HEK293 (cell line): ENCODE data around the gene TRIM61.
"Not testable (repeated sequence)": the region's sequence is repeated elsewhere in the genome, so short reads cannot be mapped to it uniquely, and the experiment has no call there.

Experiments
- CTCF ChIA-PET: fragments of 350-600 bp; formaldehyde crosslinking; extraction: SDS; loops from one replicate; lab custom pipeline; 2021; ENCODE audit warnings: antibody characterized with exemption; lab: Yijun Ruan, JAX
- POLR2A ChIA-PET: fragments of 300-600 bp; formaldehyde crosslinking; extraction: SDS; loops from one replicate; lab custom pipeline; 2020; ENCODE audit warnings: antibody characterized with exemption, inconsistent platforms; lab: Yijun Ruan, JAX
- H3K27ac ChIP-seq: fragments of 200-500 bp; sonication (Bioruptor generic); 2 replicates; pipeline ENCODE4 v1.5.1; 2014; ENCODE audit warnings: low read depth, low read length, control low read depth, inconsistent platforms; ENCODE audit errors: extremely low read depth
- H3K36me3 ChIP-seq, 2 experiments: fragments of 200-500 bp in 1 of 2; sonication (Bioruptor generic) in 1 of 2; 1 replicate in 1 of 2; 2 replicates in 1 of 2; pipeline ENCODE4 v1.5.1; 2014 to 2017; ENCODE audit warnings: inconsistent platforms in 2 of 2, low read length in 2 of 2; ENCODE audit not compliant: control insufficient read depth in 2 of 2, insufficient read depth in 1 of 2
- H3K4me1 ChIP-seq: fragments of 200-500 bp; sonication (Bioruptor generic); 2 replicates; pipeline ENCODE4 v1.5.1; 2014; ENCODE audit warnings: mild to moderate bottlenecking, low read length, inconsistent platforms; ENCODE audit not compliant: control insufficient read depth, insufficient read depth
- H3K4me3 ChIP-seq: 2 replicates; pipeline ENCODE4 v1.5.1; 2011; ENCODE audit warnings: low read depth, mild to moderate bottlenecking, control low read depth, low read length, moderate library complexity
- H3K9me3 ChIP-seq: fragments of 200-500 bp; sonication (Bioruptor generic); 2 replicates; pipeline ENCODE4 v1.5.1; 2014; ENCODE audit warnings: low read depth, low read length, inconsistent platforms; ENCODE audit not compliant: control insufficient read depth, insufficient read depth
- BCL6B ChIP-seq: fragments of 450-650 bp; formaldehyde crosslinking; IDR thresholded peaks from 2 replicates; pipeline ENCODE4 v1.5.1; 2017; ENCODE audit warnings: missing biosample characterization, missing genetic modification characterization
- GLI2 ChIP-seq: fragments of 450-650 bp; formaldehyde crosslinking; IDR thresholded peaks from 2 replicates; pipeline ENCODE4; 2017; ENCODE audit warnings: missing biosample characterization, missing genetic modification characterization, low read depth, borderline replicate concordance
- KLF16 ChIP-seq: fragments of 450-650 bp; formaldehyde crosslinking; IDR thresholded peaks from 2 replicates; pipeline ENCODE4 v1.5.1; 2017; ENCODE audit warnings: missing biosample characterization, missing genetic modification characterization
- SALL2 ChIP-seq: fragments of 450-650 bp; formaldehyde crosslinking; IDR thresholded peaks from 2 replicates; pipeline ENCODE4 v1.5.0; 2017; ENCODE audit warnings: missing biosample characterization, mild to moderate bottlenecking, missing genetic modification characterization, borderline replicate concordance
- ZBTB49 ChIP-seq: fragments of 450-650 bp; formaldehyde crosslinking; IDR thresholded peaks from 2 replicates; pipeline ENCODE4 v1.5.1; 2016; ENCODE audit warnings: missing biosample characterization, missing genetic modification characterization, low read depth
- ZBTB8A ChIP-seq: fragments of 450-650 bp; formaldehyde crosslinking; IDR thresholded peaks from 2 replicates; pipeline ENCODE4 v1.5.1; 2016; ENCODE audit warnings: missing biosample characterization, missing genetic modification characterization
- ZNF133 ChIP-seq: fragments of 450-650 bp; formaldehyde crosslinking; IDR thresholded peaks from 2 replicates; pipeline ENCODE4 v1.5.1; 2016; ENCODE audit warnings: missing biosample characterization, missing genetic modification characterization
- ZNF18 ChIP-seq: fragments of 450-650 bp; formaldehyde crosslinking; IDR thresholded peaks from 2 replicates; pipeline ENCODE4 v1.5.1; 2016; ENCODE audit warnings: missing biosample characterization, missing genetic modification characterization
- ZNF2 ChIP-seq: fragments of 450-650 bp; formaldehyde crosslinking; IDR thresholded peaks from 2 replicates; pipeline ENCODE4 v1.5.1; 2016; ENCODE audit warnings: missing biosample characterization, missing genetic modification characterization
- ZNF202 ChIP-seq: fragments of 450-650 bp; formaldehyde crosslinking; IDR thresholded peaks from 2 replicates; pipeline ENCODE4 v1.5.1; 2016; ENCODE audit warnings: missing biosample characterization, missing genetic modification characterization, borderline replicate concordance
- ZNF362 ChIP-seq: fragments of 450-650 bp; formaldehyde crosslinking; IDR thresholded peaks from 2 replicates; pipeline ENCODE4 v1.5.1; 2016; ENCODE audit warnings: missing biosample characterization, missing genetic modification characterization
- ZNF555 ChIP-seq: fragments of 450-650 bp; formaldehyde crosslinking; conservative IDR thresholded peaks from 2 replicates; pipeline ENCODE4 v1.5.1; 2017; ENCODE audit warnings: missing biosample characterization, mild to moderate bottlenecking, missing genetic modification characterization, inconsistent platforms
- ZNF580 ChIP-seq: fragments of 450-650 bp; formaldehyde crosslinking; IDR thresholded peaks from 2 replicates; pipeline ENCODE4 v1.5.1; 2016; ENCODE audit warnings: missing biosample characterization, missing genetic modification characterization
- ZNF692 ChIP-seq: fragments of 450-650 bp; formaldehyde crosslinking; IDR thresholded peaks from 2 replicates; pipeline ENCODE4 v1.5.1; 2016; ENCODE audit warnings: missing biosample characterization, missing genetic modification characterization
- ZNF747 ChIP-seq: fragments of 450-650 bp; formaldehyde crosslinking; IDR thresholded peaks from 2 replicates; pipeline ENCODE4 v1.5.1; 2016; ENCODE audit warnings: missing biosample characterization, missing genetic modification characterization
- ZSCAN16 ChIP-seq: fragments of 450-650 bp; formaldehyde crosslinking; IDR thresholded peaks from 2 replicates; pipeline ENCODE4 v1.5.1; 2016; ENCODE audit warnings: missing biosample characterization, missing genetic modification characterization

The TRIM61 gene

GRCh38 chr4:164977243-164978164 lies at the start of gene TRIM61:
Gene TRIM61 (minus strand): TSS chr4:164977657. CDS start chr4:164970002, 7,655 bp downstream.
- H3K9me3 ChIP-seq: no peaks in the 10 kb centered on the region
- no peak within 1 kb of the TSS for H3K27ac ChIP-seq
- no peaks in the 10 kb centered on the region for H3K4me1 ChIP-seq
- TF ChIP-seq ZBTB8A (tag by site-specific recombination) (no peak), BCL6B (tag by site-specific recombination) (no peak), ZNF555 (no peak), ZSCAN16 (no peak), ZNF580 (tag by site-specific recombination) (no peak), ZNF362 (no peak), ZNF747 (tag by site-specific recombination) (no peak), ZNF202 (tag by site-specific recombination) (no peak), GLI2 (tag by site-specific recombination) (no peak), ZBTB49 (tag by site-specific recombination) (no peak), KLF16 (tag by site-specific recombination) (no peak), ZNF692 (tag by site-specific recombination) (no peak), ZNF2 (tag by site-specific recombination) (no peak), ZNF18 (tag by site-specific recombination) (no peak), SALL2 (no peak), ZNF133 (tag by site-specific recombination) (no peak)
- CTCF ChIA-PET: no interaction called here
- POLR2A ChIA-PET: no interaction called here
- no peaks in the 10 kb centered on the region for H3K36me3 ChIP-seq
- no peak within 1 kb of the TSS for H3K4me3 ChIP-seq

- CTCF ChIA-PET, H3K27ac ChIP-seq, H3K4me1 ChIP-seq, H3K4me3 ChIP-seq, POLR2A ChIA-PET, H3K36me3 ChIP-seq, H3K9me3 ChIP-seq: not testable (repeated sequence)
Observed at GRCh38 chr4:165025782-165026181, 48.3 kb upstream of the TRIM61 start.

GRCh38 chr4:165019995-165020394 lies 42.5 kb upstream of the TRIM61 start:
- POLR2A ChIA-PET: not testable (repeated sequence)

More at GRCh38 chr4:165019995-165020394, 42.5 kb upstream of the TRIM61 start:
- H3K36me3 ChIP-seq, H3K27ac ChIP-seq, CTCF ChIA-PET, H3K4me1 ChIP-seq, H3K9me3 ChIP-seq, H3K4me3 ChIP-seq: not testable (repeated sequence)
